A549 (cell line): ENCODE data around the gene DNASE1L2. TPM values are rescaled to one million over a fixed set of nuclear protein-coding genes. Genes with fewer than 3 reads are reported as not detected.

ENCODE experiments used
- ATAC-seq, 2 experiments: fragments of 200-7000 bp in 1 of 2; fragments of >200 bp in 1 of 2; cut with Nextera tagmentation in 1 of 2; cut with Tn5 transposase in 1 of 2; 3 replicates each; pipeline versions ENCODE4 v1.8.0 to v1.9.1; 2018 to 2020; ENCODE audit warnings: mild to moderate bottlenecking in 1 of 2, moderate library complexity in 1 of 2
- CTCF ChIA-PET: fragments of 300-600 bp; sonication (Branson Sonifier 250); formaldehyde crosslinking; extraction: SDS; loops from one replicate; lab custom pipeline; 2021; ENCODE audit warnings: antibody characterized with exemption, inconsistent platforms; lab: Yijun Ruan, JAX
- POLR2A ChIA-PET: fragments of 350-600 bp; formaldehyde crosslinking; extraction: SDS; loops from one replicate; lab custom pipeline; 2021; ENCODE audit warnings: antibody characterized with exemption, inconsistent platforms; lab: Yijun Ruan, JAX
- DNase-seq, 2 experiments: peaks; one replicate each; pipeline versions ENCODE4 v3.0.0 to v3.0.0-alpha.2; 2011 to 2016; ENCODE audit warnings: low read depth in 1 of 2, low spot score in 1 of 2
- FAIRE-seq: peaks from 2 replicates; lab custom pipeline; 2011; peaks lifted over from hg19 to GRCh38; lab: Jason Lieb, UNC
- H3K27ac ChIP-seq, 2 experiments: fragments of >200 bp; sonication (Bioruptor Twin); formaldehyde crosslinking; 3 replicates each; pipeline ENCODE4 v1.5.1; 2016 to 2017
- H3K4me1 ChIP-seq: fragments of >200 bp; sonication (Bioruptor Twin); formaldehyde crosslinking; 3 replicates; pipeline ENCODE4 v1.6.1; 2016
- H3K4me2 ChIP-seq: fragments of >200 bp; sonication (Bioruptor Twin); formaldehyde crosslinking; 3 replicates; pipeline ENCODE4 v1.6.1; 2016
- H3K4me3 ChIP-seq: fragments of >200 bp; sonication (Bioruptor Twin); formaldehyde crosslinking; 3 replicates; pipeline ENCODE4 v1.5.1; 2016
- H3K9me3 ChIP-seq: fragments of >200 bp; sonication (Bioruptor Twin); formaldehyde crosslinking; 3 replicates; pipeline ENCODE4 v1.6.1; 2016
- BCL3 ChIP-seq: fragments of >200 bp; sonication (Bioruptor Twin); formaldehyde crosslinking; IDR thresholded peaks from 3 replicates; pipeline ENCODE4 v1.6.1; 2016
- BHLHE40 ChIP-seq: IDR thresholded peaks from 2 replicates; pipeline ENCODE4 v1.6.1; 2012; ENCODE audit warnings: low read depth, low read length, inconsistent platforms
- CBX2 ChIP-seq: fragments of 200-600 bp; sonication (generic); IDR thresholded peaks from 2 replicates; pipeline ENCODE4 v1.6.1; 2016; ENCODE audit warnings: low read depth, mild to moderate bottlenecking, borderline replicate concordance
- CHD4 ChIP-seq: fragments of 200-600 bp; sonication (generic); IDR thresholded peaks from 2 replicates; pipeline ENCODE4 v1.6.1; 2016; ENCODE audit warnings: antibody characterized with exemption, mild to moderate bottlenecking, borderline replicate concordance
- EHF ChIP-seq: fragments of 250-450 bp; sonication (Bioruptor Pico); IDR thresholded peaks from 2 replicates; pipeline ENCODE4 v1.5.0; 2020; ENCODE audit warnings: mild to moderate bottlenecking
- EHMT2 ChIP-seq: fragments of 200-600 bp; sonication (generic); IDR thresholded peaks from 2 replicates; pipeline ENCODE4 v1.6.1; 2016; ENCODE audit warnings: antibody characterized with exemption, low read depth, mild to moderate bottlenecking, moderate library complexity
- ELK1 ChIP-seq: fragments of 150-350 bp; IDR thresholded peaks from 2 replicates; pipeline ENCODE4 v1.6.1; 2014; ENCODE audit warnings: low read depth, mild to moderate bottlenecking, low read length
- EP300 ChIP-seq, 2 experiments: fragments of >200 bp; sonication (Bioruptor Twin); formaldehyde crosslinking; IDR thresholded peaks; 2 replicates in 1 of 2; 3 replicates in 1 of 2; pipeline ENCODE4 v1.6.1; 2016 to 2017
- FOSL2 ChIP-seq, 2 experiments: fragments of 450-650 bp in 1 of 2; fragments of >200 bp in 1 of 2; sonication (Bioruptor Twin) in 1 of 2; formaldehyde crosslinking; IDR thresholded peaks; 2 replicates each; pipeline versions ENCODE4 v1.5.0 to v1.6.1; 2016 to 2020; ENCODE audit warnings: mild to moderate bottlenecking in 1 of 2, moderate library complexity in 1 of 2
- FOXS1 ChIP-seq: fragments of 250-450 bp; sonication (Bioruptor Pico); IDR thresholded peaks from 2 replicates; pipeline ENCODE4 v1.5.0; 2020; ENCODE audit warnings: mild to moderate bottlenecking, moderate library complexity
- HOXB5 ChIP-seq: fragments of 250-450 bp; sonication (Bioruptor Pico); IDR thresholded peaks from 2 replicates; pipeline ENCODE4 v1.5.0; 2020; ENCODE audit warnings: mild to moderate bottlenecking, moderate library complexity
- JUN ChIP-seq, 2 experiments: fragments of >200 bp; sonication (Bioruptor Twin); formaldehyde crosslinking; IDR thresholded peaks; 2 replicates in 1 of 2; 3 replicates in 1 of 2; pipeline ENCODE4 v1.6.1; 2016 to 2017
- KDM1A ChIP-seq: fragments of 200-600 bp; sonication (generic); IDR thresholded peaks from 2 replicates; pipeline ENCODE4 v1.6.1; 2016; ENCODE audit warnings: low read depth, mild to moderate bottlenecking
- MAFK ChIP-seq: fragments of 450-650 bp; IDR thresholded peaks from 2 replicates; pipeline ENCODE4 v1.6.1; 2014; ENCODE audit not compliant: partially characterized antibody
- POLR2A ChIP-seq: IDR thresholded peaks from 2 replicates; pipeline ENCODE4 v1.6.1; 2012; ENCODE audit warnings: mild to moderate bottlenecking, low read length
- POLR2AphosphoS2 ChIP-seq: conservative IDR thresholded peaks from 2 replicates; pipeline ENCODE4 v1.6.1; 2012; ENCODE audit warnings: low read length, improper control_type of control experiment, inconsistent platforms
- RAD21 ChIP-seq, 2 experiments: fragments of >200 bp in 1 of 2; sonication (Bioruptor Twin) in 1 of 2; formaldehyde crosslinking in 1 of 2; IDR thresholded peaks in 1 of 2; conservative IDR thresholded peaks in 1 of 2; 2 replicates in 1 of 2; 3 replicates in 1 of 2; pipeline ENCODE4 v1.6.1; 2012 to 2018; ENCODE audit warnings: inconsistent platforms in 1 of 2
- RARB ChIP-seq: fragments of 250-450 bp; sonication (Bioruptor Pico); IDR thresholded peaks from 2 replicates; pipeline ENCODE4 v1.8.0; 2021; ENCODE audit warnings: mild to moderate bottlenecking, moderate library complexity
- TP53 ChIP-seq: fragments of 250-450 bp; sonication (Bioruptor Pico); IDR thresholded peaks from 2 replicates; pipeline ENCODE4 v1.5.0; 2021; ENCODE audit warnings: mild to moderate bottlenecking, moderate library complexity
- ZSCAN20 ChIP-seq: fragments of 250-450 bp; sonication (Bioruptor Pico); IDR thresholded peaks from 2 replicates; pipeline ENCODE4 v1.8.0; 2022; ENCODE audit warnings: mild to moderate bottlenecking, moderate library complexity
- WGBS: methylation state at CpG from one replicate; pipeline ENCODE4 v1.1.6; 2017; ENCODE audit errors: missing lambda C conversion rate; 5-methylcytosine and 5-hydroxymethylcytosine counted together
- polyA plus RNA-seq, 4 experiments: library from polyadenylated mRNA; depleted of rRNA in 3 of 4; stranded (reverse); fragments of >200 nt; fragmentation: RNase III in 1 of 4; extraction: RNeasy Plus Mini Kit Qiagen cat#74134 plus additional on column Dnase treatment in 1 of 4; gene quantifications; 2 replicates in 3 of 4; 3 replicates in 1 of 4; pipeline ENCODE4 v1.2.3, GENCODE V29; 2011 to 2017
- TF ChIP-seq, protein P1 (sequence below): fragments of >200 bp; sonication (Bioruptor Twin); formaldehyde crosslinking; IDR thresholded peaks from 2 replicates; pipeline ENCODE4 v1.6.1; 2016
- TF ChIP-seq, protein P2 (sequence below): IDR thresholded peaks from 2 replicates; pipeline ENCODE4 v1.6.1; 2012

The DNASE1L2 gene
- polyA plus RNA-seq, 2 of the 4 experiments (the other 2 are of a cell fraction) = 0.36 to 1.2 TPM

DNA sequence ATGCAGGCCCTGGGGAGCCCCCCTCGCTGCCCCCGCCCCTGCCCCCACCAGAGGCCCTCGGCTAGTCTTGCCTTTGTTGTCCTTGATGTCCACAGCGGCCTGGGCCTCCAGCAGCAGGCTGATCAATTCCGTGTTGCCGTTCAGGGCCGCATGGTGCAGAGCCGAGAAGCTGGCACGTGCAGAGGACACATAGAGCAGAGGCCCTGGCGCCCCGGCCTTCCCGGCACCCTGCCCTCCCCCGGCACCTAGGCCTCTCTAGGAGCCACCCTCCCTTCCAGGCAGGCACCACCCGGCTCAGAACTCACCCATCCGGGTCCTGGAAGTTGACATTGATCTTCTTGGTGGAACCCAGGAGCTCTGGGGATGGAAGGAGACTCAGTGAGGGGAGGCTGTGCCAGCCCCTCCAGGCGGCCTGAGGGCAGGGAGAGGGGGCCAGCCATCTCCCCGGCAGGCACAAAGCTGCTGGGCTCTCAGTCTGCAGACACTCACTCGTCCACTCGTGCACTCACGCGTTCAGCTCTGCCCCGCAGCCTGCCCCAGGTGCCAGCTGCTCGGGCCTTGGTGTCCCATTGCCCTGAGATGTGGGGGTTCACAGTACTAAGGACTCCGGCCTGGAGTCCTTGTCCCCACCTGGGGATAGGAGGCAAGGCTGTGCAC is 46.1 kb upstream of the DNASE1L2 start:
- ATAC-seq (no peak), DNase-seq (no peak), FAIRE-seq (no peak)
- 81% methylated on average over 14 of the region's 24 CpGs for WGBS
- Histone ChIP-seq H3K4me1 (peaks cover 10% of the 10 kb centered on the region), H3K4me2 (no peak overlapping the region), H3K27ac (no peak overlapping the region), H3K4me3 (no peak overlapping the region), H3K9me3 (no peaks in the 10 kb centered on the region)
- CTCF ChIA-PET = interaction anchor here (1.1 to 1.4 kb wide), 2 partner anchors 186 to 311 kb away, joined by 3 read pairs; no protein-coding TSS in a partner anchor
- TF ChIP-seq FOSL2 (IDR thresholded peaks at IDR 0.05) (no peak), FOSL2 (CRISPR knock-in tag; IDR thresholded peaks at IDR 0.05) (no peak), RARB (CRISPR knock-in tag) (no peak), EP300 (IDR thresholded peaks at IDR 0.05) (no peak), EHF (CRISPR knock-in tag) (no peak), ELK1 (no peak), BHLHE40 (no peak), CHD4 (no peak), HOXB5 (CRISPR knock-in tag) (no peak), FOXS1 (CRISPR knock-in tag) (no peak), BCL3 (no peak), TP53 (no peak), JUN (IDR thresholded peaks at IDR 0.05) (no peak), POLR2A (no peak), ZSCAN20 (CRISPR knock-in tag) (no peak), EHMT2 (no peak), CBX2 (no peak), KDM1A (no peak), RAD21 (conservative IDR thresholded peaks at IDR 0.05 in 1 of 2, IDR thresholded peaks at IDR 0.05 in 1 of 2) (no peak)
- TF ChIP-seq, protein P1, sequence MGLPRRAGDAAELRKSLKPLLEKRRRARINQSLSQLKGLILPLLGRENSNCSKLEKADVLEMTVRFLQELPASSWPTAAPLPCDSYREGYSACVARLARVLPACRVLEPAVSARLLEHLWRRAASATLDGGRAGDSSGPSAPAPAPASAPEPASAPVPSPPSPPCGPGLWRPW = no peak
- TF ChIP-seq, protein P2, sequence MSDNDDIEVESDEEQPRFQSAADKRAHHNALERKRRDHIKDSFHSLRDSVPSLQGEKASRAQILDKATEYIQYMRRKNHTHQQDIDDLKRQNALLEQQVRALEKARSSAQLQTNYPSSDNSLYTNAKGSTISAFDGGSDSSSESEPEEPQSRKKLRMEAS = no peak
- POLR2A ChIA-PET = interaction anchor here (0.6 kb wide), 1 partner anchor 13 kb away, joined by 5 read pairs; no protein-coding TSS in a partner anchor

GRCh38 chr16:2190659-2191445 is 45.4 kb upstream of the DNASE1L2 start:
- Histone ChIP-seq H3K4me3 (no peak overlapping the region), H3K4me1 (peaks cover 17% of the 10 kb centered on the region), H3K9me3 (no peaks in the 10 kb centered on the region), H3K4me2 (no peak overlapping the region), H3K27ac (no peak overlapping the region)
- DNase-seq = no peak
- ATAC-seq = no peak
- 72% methylated on average over 11 of the region's 25 CpGs for WGBS
- TF ChIP-seq POLR2AphosphoS2 (no peak), MAFK (no peak), POLR2A (no peak)
- ChIA-PET CTCF (interaction anchor here (1.1 kb wide), 1 partner anchor 310 kb away, joined by 3 read pairs; no protein-coding TSS in a partner anchor), POLR2A (no interaction called here)
- FAIRE-seq = no peak
